Endothelial cell of umbilical vein (primary cell): ENCODE data around the gene LRFN5. TPM values are rescaled to one million over a fixed set of nuclear protein-coding genes. Genes with fewer than 3 reads are reported as not detected.

Source experiments
- BruUV-seq: library from RNA; stranded (reverse); fragments of 400-500 nt; replicated peaks from 2 replicates; lab custom pipeline; 2021; lab: Mats Ljungman, UMichigan
- CTCF ChIA-PET: fragments of 300-600, 350-600 bp; sonication (Branson Sonifier 250); formaldehyde crosslinking; loops from one replicate; lab custom pipeline; 2021; ENCODE audit warnings: antibody characterized with exemption, inconsistent platforms; lab: Charles Lee
- POLR2A ChIA-PET: fragments of 300-600, 350-600 bp; sonication (Branson Sonifier 250); formaldehyde crosslinking; loops from one replicate; lab custom pipeline; 2021; ENCODE audit warnings: antibody characterized with exemption, inconsistent platforms; lab: Charles Lee
- DNase-seq: peaks from one replicate; pipeline ENCODE4 v3.0.0-alpha.2; 2011; ENCODE audit warnings: low read depth, low spot score
- FAIRE-seq: peaks from 2 replicates; lab custom pipeline; 2011; peaks lifted over from hg19 to GRCh38; lab: Jason Lieb, UNC
- H2AFZ ChIP-seq: 2 replicates; pipeline ENCODE4 v1.6.0; 2012; ENCODE audit warnings: low read depth, low read length, control low read depth, inconsistent platforms
- H3K27ac ChIP-seq: 2 replicates; pipeline ENCODE4 v1.5.1; 2011; ENCODE audit warnings: low read depth, mild to moderate bottlenecking, control low read depth, low read length, moderate library complexity; ENCODE audit not compliant: insufficient read depth
- H3K27me3 ChIP-seq, 2 experiments: 2 replicates each; pipeline versions ENCODE4 v1.6.0 to v1.6.1; 2011; ENCODE audit warnings: low read length in 2 of 2, mixed read lengths in 1 of 2; ENCODE audit not compliant: control insufficient read depth in 2 of 2, insufficient read depth in 2 of 2
- H3K36me3 ChIP-seq, 2 experiments: 2 replicates in 1 of 2; 3 replicates in 1 of 2; pipeline ENCODE4 v1.5.1; 2011; ENCODE audit warnings: low read length in 2 of 2, mild to moderate bottlenecking in 1 of 2, moderate library complexity in 1 of 2; ENCODE audit not compliant: control insufficient read depth in 2 of 2, insufficient read depth in 2 of 2; ENCODE audit errors: extremely low read depth in 1 of 2
- H3K4me1 ChIP-seq: 3 replicates; pipeline ENCODE4 v1.5.1; 2011; ENCODE audit warnings: mild to moderate bottlenecking, low read length; ENCODE audit not compliant: control insufficient read depth, insufficient read depth; ENCODE audit errors: extremely low read depth
- H3K4me2 ChIP-seq: 2 replicates; pipeline ENCODE4 v1.6.1; 2011; ENCODE audit warnings: low read length, control low read depth, mixed read lengths; ENCODE audit not compliant: insufficient read depth
- H3K4me3 ChIP-seq, 3 experiments: fragments of 200-600 bp in 1 of 3; sonication (generic), shearing (Covaris generic) in 1 of 3; replicated peaks in 1 of 3; 2 replicates each; pipeline ENCODE4 v1.5.1; 2011 to 2016; ENCODE audit warnings: control low read depth in 3 of 3, low read length in 3 of 3, mild to moderate bottlenecking in 2 of 3, inconsistent platforms in 1 of 3, low read depth in 1 of 3, moderate library complexity in 1 of 3; ENCODE audit not compliant: insufficient read depth in 1 of 3
- H3K79me2 ChIP-seq: 2 replicates; pipeline ENCODE4 v1.6.0; 2012; ENCODE audit warnings: low read length, inconsistent platforms; ENCODE audit not compliant: control insufficient read depth, insufficient read depth
- H3K9ac ChIP-seq: replicated peaks from 2 replicates; pipeline ENCODE3; 2011; ENCODE audit warnings: low read length, control low read depth; ENCODE audit not compliant: insufficient read depth; ENCODE audit errors: extremely low read depth
- H3K9me1 ChIP-seq: replicated peaks from 3 replicates; pipeline ENCODE4 v1.6.0; 2011; ENCODE audit warnings: mild to moderate bottlenecking, low read length; ENCODE audit not compliant: control insufficient read depth, insufficient read depth; ENCODE audit errors: extremely low read depth
- H3K9me3 ChIP-seq: replicated peaks from 2 replicates; pipeline ENCODE4 v1.5.1; 2012; ENCODE audit warnings: low read length, inconsistent platforms; ENCODE audit not compliant: control insufficient read depth, insufficient read depth
- H4K20me1 ChIP-seq: replicated peaks from 2 replicates; pipeline ENCODE3; 2011; ENCODE audit warnings: mild to moderate bottlenecking, low read length; ENCODE audit not compliant: control insufficient read depth, insufficient read depth; ENCODE audit errors: extremely low read depth
- CTCF ChIP-seq, 2 donors: IDR thresholded peaks; 1 replicate in 1 of 2; 2 replicates in 1 of 2; pipeline ENCODE4 v1.5.1; 2011; ENCODE audit warnings: low read length in 2 of 2, mild to moderate bottlenecking in 2 of 2, moderate library complexity in 2 of 2, control low read depth in 1 of 2, inconsistent platforms in 1 of 2, low read depth in 1 of 2; ENCODE audit not compliant: insufficient read depth in 1 of 2; ENCODE audit errors: extremely low read depth in 1 of 2
- EZH2 ChIP-seq: IDR thresholded peaks from 2 replicates; pipeline ENCODE4 v1.6.1; 2012; ENCODE audit warnings: borderline replicate concordance, low read depth, mild to moderate bottlenecking, moderate library complexity, low read length, inconsistent platforms; ENCODE audit not compliant: severe bottlenecking
- FOS ChIP-seq: IDR thresholded peaks from 2 replicates; pipeline ENCODE4 v1.6.1; 2011; ENCODE audit warnings: mild to moderate bottlenecking, low read length, moderate library complexity, borderline replicate concordance; ENCODE audit not compliant: insufficient read depth
- GATA2 ChIP-seq: IDR thresholded peaks from 2 replicates; pipeline ENCODE4 v1.7.0; 2011; ENCODE audit warnings: low read depth, mild to moderate bottlenecking, moderate library complexity, mixed read lengths, low read length; ENCODE audit not compliant: insufficient read length, insufficient read depth
- JUN ChIP-seq: IDR thresholded peaks from 2 replicates; pipeline ENCODE4 v1.6.1; 2011; ENCODE audit warnings: borderline replicate concordance, low read depth; ENCODE audit not compliant: insufficient read length, insufficient read depth
- MYC ChIP-seq: IDR thresholded peaks from one replicate; pipeline ENCODE4 v1.6.1; 2011; ENCODE audit warnings: mild to moderate bottlenecking, low read depth, low read length
- POLR2A ChIP-seq: IDR thresholded peaks from 2 replicates; pipeline ENCODE4 v1.6.1; 2012; ENCODE audit warnings: low read depth, mild to moderate bottlenecking, control low read depth, low read length
- POLR2AphosphoS5 ChIP-seq: IDR thresholded peaks from 2 replicates; pipeline ENCODE4 v1.6.1; 2012; ENCODE audit warnings: low read depth, mild to moderate bottlenecking, control low read depth, low read length, moderate library complexity; ENCODE audit not compliant: insufficient read depth
- dilution Hi-C: fragments of 300-500 bp; cut with MboI; formaldehyde crosslinking; loops from one replicate; pipeline ENCODE4 v1.15.0; 2019; ENCODE audit warnings: low sequenced_read_pairs; ENCODE audit not compliant: extremely low pct_ligation_motif_present
- intact Hi-C: fragments of 100-400 bp; cut with micrococcal nuclease; formaldehyde crosslinking; loops from one replicate; pipeline ENCODE4 v1.10.0; 2022
- polyA plus RNA-seq, 4 experiments: library from polyadenylated mRNA; depleted of rRNA in 3 of 4; stranded (reverse) in 3 of 4; unstranded in 1 of 4; fragments of >200 nt; gene quantifications; 2 replicates each; pipeline versions ENCODE4 v1.2.1 to v1.2.3, GENCODE V29; 2011 to 2012; ENCODE audit warnings: missing spikeins in 1 of 4
- total RNA-seq: library from RNA; stranded (reverse); gene quantifications from 2 replicates; pipeline ENCODE4 v1.2.3, GENCODE V29; 2021
- TF ChIP-seq, protein P1 (sequence below): IDR thresholded peaks from 2 replicates; pipeline ENCODE4 v1.6.1; 2011; ENCODE audit not compliant: insufficient read depth, insufficient read length

Gene LRFN5
- total and polyA plus RNA-seq, 2 donors (not counting 3 experiments of a cell fraction or from before 2014, with no cell fraction given) = not detected

GRCh38 chr14:41758011-41758665, 151.5 kb downstream of the LRFN5 start:
- no peaks in the 10 kb centered on the region for H3K9me1 ChIP-seq
- CTCF ChIA-PET = no interaction called here
- H3K9ac ChIP-seq = no peak overlapping the region
- no peak overlapping the region for H3K4me2 ChIP-seq
- H3K9me3 ChIP-seq = no peaks in the 10 kb centered on the region
- H3K4me3 ChIP-seq = no peak overlapping the region
- no peaks in the 10 kb centered on the region for H3K36me3 ChIP-seq
- DNase-seq (no peak), FAIRE-seq (no peak)
- POLR2A ChIA-PET = no interaction called here
- no peak overlapping the region for H3K27ac ChIP-seq
- intact Hi-C loops = no loop called here
- no TSS peak for BruUV-seq
- no peaks in the 10 kb centered on the region for H3K27me3 ChIP-seq
- TF ChIP-seq EZH2 (no peak), POLR2A (no peak), GATA2 (no peak), MYC (no peak), FOS (no peak), JUN (no peak), POLR2AphosphoS5 (no peak), CTCF (IDR thresholded peaks at IDR 0.05; ENCODE audit: extremely low read depth in 1 of 2, insufficient read depth in 1 of 2, low read depth in 1 of 2, low read length in 2 of 2) (no peak)
- TF ChIP-seq, protein P1, sequence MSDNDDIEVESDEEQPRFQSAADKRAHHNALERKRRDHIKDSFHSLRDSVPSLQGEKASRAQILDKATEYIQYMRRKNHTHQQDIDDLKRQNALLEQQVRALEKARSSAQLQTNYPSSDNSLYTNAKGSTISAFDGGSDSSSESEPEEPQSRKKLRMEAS = no peak
- no peaks in the 10 kb centered on the region for H3K4me1 ChIP-seq
- H3K79me2 ChIP-seq = no peaks in the 10 kb centered on the region
- H4K20me1 ChIP-seq = no peaks in the 10 kb centered on the region
- no peak overlapping the region for H2AFZ ChIP-seq
- dilution Hi-C loops = no loop called here
